Mesendoderm (in vitro differentiated cells): ENCODE measurements around the gene PIP5K1C.

Experiments used
- DNase-seq: peaks from one replicate; pipeline ENCODE4 v3.0.0; 2013
- H2AK5ac ChIP-seq: 2 replicates; pipeline ENCODE4 v1.6.1; 2013; ENCODE audit warnings: low read length, inconsistent platforms
- H2BK120ac ChIP-seq: 2 replicates; pipeline ENCODE4 v1.6.1; 2013; ENCODE audit warnings: low read depth, mild to moderate bottlenecking, low read length, moderate library complexity, mixed read lengths
- H2BK15ac ChIP-seq: replicated peaks from 2 replicates; pipeline ENCODE4 v1.6.1; 2013; ENCODE audit warnings: low read depth, mild to moderate bottlenecking, moderate library complexity
- H2BK5ac ChIP-seq: 2 replicates; pipeline ENCODE4 v1.6.1; 2013; ENCODE audit warnings: low read length, inconsistent platforms
- H3K18ac ChIP-seq: 2 replicates; pipeline ENCODE4 v1.6.1; 2013; ENCODE audit warnings: mild to moderate bottlenecking, low read length, mixed read lengths
- H3K23ac ChIP-seq: one replicate; pipeline ENCODE4 v1.6.1; 2013; ENCODE audit warnings: low read length
- H3K27ac ChIP-seq: 2 replicates; pipeline ENCODE4 v1.5.1; 2013; ENCODE audit warnings: low read depth, mild to moderate bottlenecking, inconsistent platforms, low read length, moderate library complexity
- H3K27me3 ChIP-seq: 2 replicates; pipeline ENCODE4 v1.6.1; 2013; ENCODE audit warnings: low read length, control low read depth, mild to moderate bottlenecking, inconsistent platforms; ENCODE audit not compliant: insufficient read depth, poor library complexity
- H3K36me3 ChIP-seq: 2 replicates; pipeline ENCODE4 v1.6.1; 2013; ENCODE audit warnings: low read length, inconsistent platforms; ENCODE audit not compliant: control insufficient read depth, insufficient read depth
- H3K4ac ChIP-seq: one replicate; pipeline ENCODE4 v1.6.1; 2013; ENCODE audit warnings: low read depth, mild to moderate bottlenecking, low read length, moderate library complexity
- H3K4me1 ChIP-seq: 2 replicates; pipeline ENCODE4 v1.6.1; 2013; ENCODE audit warnings: low read depth, low read length, inconsistent platforms; ENCODE audit not compliant: control insufficient read depth
- H3K4me2 ChIP-seq: 2 replicates; pipeline ENCODE4 v1.6.1; 2013; ENCODE audit warnings: low read length
- H3K4me3 ChIP-seq: 2 replicates; pipeline ENCODE4 v1.5.1; 2013; ENCODE audit warnings: mild to moderate bottlenecking, low read length
- H3K56ac ChIP-seq: one replicate; pipeline ENCODE4 v1.6.1; 2013; ENCODE audit warnings: low read length
- H3K79me1 ChIP-seq: 2 replicates; pipeline ENCODE4 v1.6.1; 2013; ENCODE audit warnings: low read length, inconsistent platforms
- H3K79me2 ChIP-seq: 2 replicates; pipeline ENCODE4 v1.6.1; 2013; ENCODE audit warnings: mild to moderate bottlenecking, low read length; ENCODE audit not compliant: control insufficient read depth, insufficient read depth
- H3K9ac ChIP-seq: 2 replicates; pipeline ENCODE4 v1.6.1; 2013; ENCODE audit warnings: low read length, inconsistent platforms
- H4K5ac ChIP-seq: one replicate; pipeline ENCODE4 v1.6.1; 2013; ENCODE audit warnings: low read length
- H4K8ac ChIP-seq: one replicate; pipeline ENCODE4 v1.6.1; 2013; ENCODE audit warnings: low read depth, mild to moderate bottlenecking, control low read depth, low read length, moderate library complexity
- WGBS: extraction: QIAGEN DNeasy Blood & Tissue Kit; methylation state at CpG from one replicate; pipeline ENCODE4 v1.1.7; 2013; ENCODE audit warnings: low lambda C conversion rate, missing lambda C conversion rate; ENCODE audit not compliant: insufficient coverage; ENCODE audit errors: extremely low coverage; 5-methylcytosine and 5-hydroxymethylcytosine counted together

The PIP5K1C gene

GRCh38 chr19:3720349-3720917 is 20.2 kb upstream of the PIP5K1C start:
- no peak overlapping the region for H3K18ac ChIP-seq
- no peak for DNase-seq
- no peaks in the 10 kb centered on the region for H3K79me2 ChIP-seq
- no peak overlapping the region for H2AK5ac ChIP-seq
- H3K4me3 ChIP-seq: no peak overlapping the region
- H2BK120ac ChIP-seq: no peak overlapping the region
- no peak overlapping the region for H3K4me2 ChIP-seq
- H3K56ac ChIP-seq: no peak overlapping the region
- H3K9ac ChIP-seq: no peak overlapping the region
- no peak overlapping the region for H3K27ac ChIP-seq
- no peak overlapping the region for H2BK15ac ChIP-seq
- no peaks in the 10 kb centered on the region for H3K79me1 ChIP-seq
- no peak overlapping the region for H4K8ac ChIP-seq
- no peaks in the 10 kb centered on the region for H3K36me3 ChIP-seq
- H2BK5ac ChIP-seq: no peak overlapping the region
- WGBS: no CpG with 5 or more reads among the region's 9 CpGs
- no peak overlapping the region for H4K5ac ChIP-seq
- H3K23ac ChIP-seq: no peak overlapping the region
- no peaks in the 10 kb centered on the region for H3K4me1 ChIP-seq
- no peak overlapping the region for H3K4ac ChIP-seq
- H3K27me3 ChIP-seq: no peaks in the 10 kb centered on the region

DNA sequence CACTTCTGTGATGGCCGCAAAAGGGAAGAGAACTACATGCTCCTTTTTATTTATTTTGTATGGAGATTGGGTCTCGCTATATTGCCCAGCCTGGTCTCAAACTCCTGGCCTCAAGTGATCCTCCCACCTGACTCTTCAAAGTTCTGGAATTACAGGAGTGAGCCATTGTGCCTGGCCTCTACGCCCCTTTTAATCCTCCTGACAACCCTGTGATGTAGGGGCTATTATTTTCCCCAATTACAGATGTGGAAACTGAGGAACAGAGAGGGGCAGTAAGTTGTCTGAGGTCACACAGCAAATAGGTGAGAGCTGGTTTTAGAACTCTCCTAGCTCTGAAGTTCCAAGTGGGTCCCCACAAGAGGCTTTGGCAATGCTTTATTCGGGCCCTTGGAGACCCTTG is 19.6 kb upstream of the PIP5K1C start:
- no peak for DNase-seq
- H3K56ac ChIP-seq: no peak overlapping the region
- no peak overlapping the region for H2BK5ac ChIP-seq
- no peak overlapping the region for H2BK120ac ChIP-seq
- no peak overlapping the region for H4K8ac ChIP-seq
- H3K18ac ChIP-seq: no peak overlapping the region
- no peak overlapping the region for H2BK15ac ChIP-seq
- no peak overlapping the region for H3K27ac ChIP-seq
- H3K4me3 ChIP-seq: no peak overlapping the region
- H3K36me3 ChIP-seq: no peaks in the 10 kb centered on the region
- H4K5ac ChIP-seq: no peak overlapping the region
- no peak overlapping the region for H3K4ac ChIP-seq
- H3K27me3 ChIP-seq: no peaks in the 10 kb centered on the region
- no peaks in the 10 kb centered on the region for H3K4me1 ChIP-seq
- H3K23ac ChIP-seq: no peak overlapping the region
- no CpG with 5 or more reads among the region's 4 CpGs for WGBS
- no peak overlapping the region for H2AK5ac ChIP-seq
- no peak overlapping the region for H3K4me2 ChIP-seq
- no peak overlapping the region for H3K9ac ChIP-seq
- H3K79me1 ChIP-seq: no peaks in the 10 kb centered on the region
- no peaks in the 10 kb centered on the region for H3K79me2 ChIP-seq

DNA sequence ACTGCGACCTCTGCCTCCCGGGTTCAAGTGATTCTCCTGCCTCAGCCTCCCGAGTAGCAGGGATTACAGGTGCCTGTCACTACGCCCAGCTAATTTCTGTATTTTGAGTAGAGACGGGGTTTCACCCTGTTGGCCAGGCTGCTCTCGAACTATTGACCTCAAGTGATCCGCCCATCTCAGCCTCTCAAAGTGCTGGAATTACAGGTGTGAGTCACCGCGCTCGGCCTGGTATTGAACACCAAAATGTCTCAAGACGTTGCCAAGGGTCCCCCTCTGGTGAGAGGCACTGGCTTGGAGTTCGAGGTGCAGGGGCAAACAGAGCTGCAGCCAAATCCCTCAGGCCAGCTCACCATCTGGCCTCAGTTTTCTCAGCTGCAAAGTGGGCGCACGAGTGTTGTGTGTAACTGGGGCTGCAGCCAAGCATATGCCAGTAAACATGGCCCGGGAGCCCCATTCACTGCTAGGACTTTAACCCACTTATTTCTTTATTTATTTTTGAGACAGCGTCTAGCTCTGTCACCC is 15.9 kb upstream of the PIP5K1C start:
- no peaks in the 10 kb centered on the region for H3K4me1 ChIP-seq
- no peak overlapping the region for H3K27ac ChIP-seq
- H3K4ac ChIP-seq: no peak overlapping the region
- no peak overlapping the region for H2BK5ac ChIP-seq
- H3K9ac ChIP-seq: no peak overlapping the region
- no peaks in the 10 kb centered on the region for H3K36me3 ChIP-seq
- no peak overlapping the region for H3K56ac ChIP-seq
- H3K4me2 ChIP-seq: no peak overlapping the region
- H3K79me2 ChIP-seq: no peaks in the 10 kb centered on the region
- H2BK15ac ChIP-seq: no peak overlapping the region
- no peak overlapping the region for H3K18ac ChIP-seq
- no CpG with 5 or more reads among the region's 16 CpGs for WGBS
- no peaks in the 10 kb centered on the region for H3K27me3 ChIP-seq
- H2BK120ac ChIP-seq: no peak overlapping the region
- H3K23ac ChIP-seq: no peak overlapping the region
- no peak for DNase-seq
- no peaks in the 10 kb centered on the region for H3K79me1 ChIP-seq
- no peak overlapping the region for H4K8ac ChIP-seq
- H4K5ac ChIP-seq: no peak overlapping the region
- H3K4me3 ChIP-seq: no peak overlapping the region
- no peak overlapping the region for H2AK5ac ChIP-seq

DNA sequence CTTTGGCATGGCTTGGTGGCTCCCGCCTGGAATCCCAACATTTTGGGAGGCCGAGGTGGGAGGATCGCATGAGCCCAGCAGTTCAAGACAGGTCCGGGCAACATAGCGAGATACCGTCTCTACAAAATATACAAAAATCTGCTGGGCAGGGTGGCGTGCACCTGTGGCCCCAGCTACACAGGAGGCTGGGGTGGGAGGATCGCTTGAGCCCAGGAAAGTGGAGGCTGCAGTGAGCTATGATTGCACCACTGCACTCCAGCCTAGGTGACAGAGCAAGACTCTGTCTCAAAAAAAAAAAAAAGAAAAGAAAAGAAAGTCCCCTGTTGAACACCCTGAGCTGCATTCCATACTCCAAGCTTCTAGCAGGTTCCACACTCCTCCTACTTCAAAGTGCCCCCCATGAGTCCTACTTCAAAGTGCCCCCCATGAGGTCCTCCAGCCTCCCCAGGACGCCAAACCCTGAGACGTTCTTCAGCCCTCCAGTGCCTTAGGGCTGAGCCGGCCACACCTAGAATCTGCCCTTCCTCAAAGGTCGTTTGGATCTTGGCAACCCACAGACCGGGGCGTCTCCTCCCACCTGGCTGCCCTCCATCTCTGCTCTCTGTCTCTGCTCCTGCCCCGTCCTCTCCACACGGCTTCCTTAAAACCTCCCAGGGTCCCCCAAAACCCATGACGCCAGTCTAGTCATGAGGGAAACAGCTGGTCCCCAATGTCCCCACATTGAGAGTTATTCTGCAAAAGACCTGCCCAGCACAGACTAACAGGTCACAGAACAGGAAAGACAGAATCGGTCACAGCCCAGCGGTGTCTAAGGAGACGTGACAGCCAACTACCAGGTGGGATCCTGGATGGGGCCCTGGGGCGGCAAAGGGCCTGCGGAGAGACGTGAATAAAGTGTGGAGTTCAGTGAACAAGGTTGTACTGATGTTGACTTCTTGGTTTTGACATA is 12.7 kb upstream of the PIP5K1C start:
- no peak overlapping the region for H2BK5ac ChIP-seq
- H2AK5ac ChIP-seq: no peak overlapping the region
- no peaks in the 10 kb centered on the region for H3K79me1 ChIP-seq
- H3K56ac ChIP-seq: no peak overlapping the region
- H3K4me2 ChIP-seq: no peak overlapping the region
- H3K36me3 ChIP-seq: no peaks in the 10 kb centered on the region
- no peak overlapping the region for H3K18ac ChIP-seq
- no CpG with 5 or more reads among the region's 23 CpGs for WGBS
- no peak overlapping the region for H4K8ac ChIP-seq
- H3K27me3 ChIP-seq: no peaks in the 10 kb centered on the region
- H4K5ac ChIP-seq: no peak overlapping the region
- no peak overlapping the region for H2BK15ac ChIP-seq
- H3K23ac ChIP-seq: no peak overlapping the region
- no peak for DNase-seq
- no peak overlapping the region for H3K27ac ChIP-seq
- no peaks in the 10 kb centered on the region for H3K4me1 ChIP-seq
- no peak overlapping the region for H2BK120ac ChIP-seq
- no peak overlapping the region for H3K4ac ChIP-seq
- H3K79me2 ChIP-seq: no peaks in the 10 kb centered on the region
- no peak overlapping the region for H3K9ac ChIP-seq
- no peak overlapping the region for H3K4me3 ChIP-seq

- H3K27me3 ChIP-seq: no peaks in the 10 kb centered on the region
- H4K8ac ChIP-seq: no peak overlapping the region
- WGBS: no CpG with 5 or more reads among the region's 20 CpGs
- no peak overlapping the region for H3K18ac ChIP-seq
- H3K4me1 ChIP-seq: no peaks in the 10 kb centered on the region
- no peak overlapping the region for H3K9ac ChIP-seq
- H3K36me3 ChIP-seq: no peaks in the 10 kb centered on the region
- no peak overlapping the region for H3K4ac ChIP-seq
- H2BK120ac ChIP-seq: no peak overlapping the region
- H3K79me2 ChIP-seq: no peaks in the 10 kb centered on the region
- no peak overlapping the region for H4K5ac ChIP-seq
- H2BK5ac ChIP-seq: no peak overlapping the region
- no peak overlapping the region for H2AK5ac ChIP-seq
- H3K4me2 ChIP-seq: no peak overlapping the region
- H3K79me1 ChIP-seq: no peaks in the 10 kb centered on the region
- no peak overlapping the region for H3K4me3 ChIP-seq
- DNase-seq: peak; percentile 56
- H3K23ac ChIP-seq: no peak overlapping the region
- no peak overlapping the region for H2BK15ac ChIP-seq
- H3K27ac ChIP-seq: no peak overlapping the region
- H3K56ac ChIP-seq: no peak overlapping the region
Observed at GRCh38 chr19:3710265-3710812, 10.1 kb upstream of the PIP5K1C start.
